PC-3 (cell line): Measurements from ENCODE around the gene CTNND2. TPM values are rescaled to one million over a fixed set of nuclear protein-coding genes. Genes with fewer than 3 reads are reported as not detected.

Experiments used
- ATAC-seq: fragments of 200-7000 bp; cut with Tn5 transposase; 2 replicates; pipeline ENCODE4 v1.9.1; 2020; ENCODE audit warnings: mild to moderate bottlenecking, moderate library complexity
- BruUV-seq: library from RNA; stranded (reverse); fragments of 400-500 nt; replicated peaks from 2 replicates; lab custom pipeline; 2021; lab: Mats Ljungman, UMichigan
- CTCF ChIA-PET: fragments of 300-600 bp; sonication (Branson Sonifier 250); formaldehyde crosslinking; loops from one replicate; lab custom pipeline; 2022; ENCODE audit warnings: antibody characterized with exemption; lab: Charles Lee
- POLR2A ChIA-PET: fragments of 300-600 bp; sonication (Branson Sonifier 250); formaldehyde crosslinking; loops from one replicate; lab custom pipeline; 2022; ENCODE audit warnings: antibody characterized with exemption; ENCODE audit not compliant: unreplicated experiment; lab: Charles Lee
- DNase-seq: peaks from one replicate; pipeline ENCODE4 v3.0.0-alpha.2; 2015
- H2AFZ ChIP-seq: fragments of 300-600 bp; sonication (generic); 2 replicates; pipeline ENCODE4 v1.6.0; 2016; ENCODE audit warnings: antibody characterized with exemption, low read length
- H3F3A ChIP-seq: fragments of 300-600 bp; sonication (generic); one replicate; pipeline ENCODE4 v1.6.0; 2017; ENCODE audit warnings: antibody characterized with exemption, low read length, control low read depth, mild to moderate bottlenecking; ENCODE audit not compliant: unreplicated experiment
- H3K27ac ChIP-seq: fragments of 300-600 bp; sonication (generic); 2 replicates; pipeline ENCODE4 v1.5.1; 2016; ENCODE audit warnings: mild to moderate bottlenecking, low read length
- H3K27me3 ChIP-seq: fragments of 300-600 bp; sonication (generic); 2 replicates; pipeline ENCODE4 v1.6.1; 2016; ENCODE audit warnings: low read length, mixed read lengths
- H3K36me3 ChIP-seq: fragments of 300-600 bp; sonication (generic); 2 replicates; pipeline ENCODE4 v1.6.1; 2016; ENCODE audit warnings: low read depth, mixed run types, low read length, mixed read lengths
- H3K4me1 ChIP-seq: fragments of 300-600 bp; sonication (generic); 2 replicates; pipeline ENCODE4 v1.5.1; 2016; ENCODE audit warnings: low read length; ENCODE audit not compliant: insufficient read depth
- H3K4me2 ChIP-seq: fragments of 300-600 bp; sonication (generic); 2 replicates; pipeline ENCODE4 v1.6.0; 2016; ENCODE audit warnings: low read length
- H3K4me3 ChIP-seq: fragments of 300-600 bp; sonication (generic); 2 replicates; pipeline ENCODE4 v1.5.1; 2016; ENCODE audit warnings: mild to moderate bottlenecking, low read length, mixed read lengths
- H3K79me2 ChIP-seq: fragments of 300-600 bp; sonication (generic); 2 replicates; pipeline ENCODE4 v1.6.1; 2017; ENCODE audit warnings: low read length, mixed read lengths
- H3K9ac ChIP-seq: fragments of 300-600 bp; sonication (generic); 2 replicates; pipeline ENCODE4 v1.6.0; 2016; ENCODE audit warnings: mild to moderate bottlenecking, low read length
- H3K9me2 ChIP-seq: fragments of 300-600 bp; sonication (generic); replicated peaks from 2 replicates; pipeline ENCODE4 v1.6.1; 2016; ENCODE audit warnings: mixed run types, low read length, mixed read lengths
- H3K9me3 ChIP-seq: fragments of 300-600 bp; sonication (generic); 2 replicates; pipeline ENCODE4 v1.6.1; 2016; ENCODE audit warnings: low read length, mixed read lengths
- H4K20me1 ChIP-seq: fragments of 300-600 bp; sonication (generic); 2 replicates; pipeline ENCODE4 v1.6.1; 2016; ENCODE audit warnings: low read length, mixed read lengths
- EZH2 ChIP-seq: fragments of 300-600 bp; sonication (generic); IDR thresholded peaks from one replicate; pipeline ENCODE4 v1.6.1; 2017; ENCODE audit warnings: antibody characterized with exemption, mild to moderate bottlenecking, low read length; ENCODE audit not compliant: unreplicated experiment
- EZH2phosphoT487 ChIP-seq: fragments of 300-600 bp; sonication (generic); IDR thresholded peaks from 2 replicates; pipeline ENCODE4 v1.6.1; 2018; ENCODE audit warnings: mild to moderate bottlenecking, antibody characterized with exemption, low read length, borderline replicate concordance
- intact Hi-C: fragments of 100-400 bp; cut with micrococcal nuclease; formaldehyde crosslinking; loops from 2 replicates; pipeline ENCODE4 v1.9.0; 2023
- total RNA-seq: library from RNA; depleted of rRNA; stranded (reverse); fragments of >200 nt; gene quantifications from 2 replicates; pipeline ENCODE4 v1.2.3, GENCODE V29; 2014
- TF ChIP-seq, protein P1 (sequence below): fragments of 300-600 bp; sonication (generic); conservative IDR thresholded peaks from 2 replicates; pipeline ENCODE4 v1.5.1; 2017; ENCODE audit warnings: antibody characterized with exemption, low read depth, mild to moderate bottlenecking, low read length

Gene CTNND2
- total RNA-seq, 1 experiment from 2014 or later, result 1.8 TPM

DNA sequence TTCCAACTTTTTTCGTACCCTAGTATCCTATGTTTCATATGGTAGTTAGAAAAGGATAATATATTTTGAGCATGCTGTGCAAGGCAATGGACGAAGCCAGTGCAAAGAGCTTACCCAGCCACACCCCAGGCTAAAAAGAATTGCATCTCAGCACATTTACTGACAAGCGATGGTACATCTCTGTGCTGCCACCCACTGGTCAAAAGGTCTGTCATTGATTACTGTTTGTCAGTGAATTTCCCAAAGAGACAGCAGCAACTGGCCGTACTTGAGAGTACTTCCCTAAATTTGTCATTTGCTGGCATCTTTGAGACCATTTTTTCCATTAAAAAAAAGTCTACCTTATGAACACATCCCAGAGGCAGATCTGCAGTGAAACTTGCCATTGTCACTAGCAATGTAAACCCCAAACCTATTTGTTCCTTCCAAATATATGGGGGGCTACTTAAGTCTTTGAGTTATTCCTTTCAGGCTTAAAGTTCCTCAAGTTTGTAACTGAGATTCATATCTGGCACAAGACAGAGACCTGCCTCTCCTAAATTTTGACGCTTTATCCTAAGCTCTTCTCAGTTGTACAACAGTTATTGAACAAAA, 184.3 kb downstream of the CTNND2 start:
- no peaks in the 10 kb centered on the region for H3K9me2 ChIP-seq
- H3K4me1 ChIP-seq, result no peaks in the 10 kb centered on the region
- H3K27me3 ChIP-seq, result no peaks in the 10 kb centered on the region
- H4K20me1 ChIP-seq, result no peaks in the 10 kb centered on the region
- BruUV-seq, result no TSS peak
- H3K36me3 ChIP-seq, result no peaks in the 10 kb centered on the region
- H3K4me3 ChIP-seq, result no peak overlapping the region
- no peak overlapping the region for H3K4me2 ChIP-seq
- peak; percentile 79 for ATAC-seq
- TF ChIP-seq, protein P1, sequence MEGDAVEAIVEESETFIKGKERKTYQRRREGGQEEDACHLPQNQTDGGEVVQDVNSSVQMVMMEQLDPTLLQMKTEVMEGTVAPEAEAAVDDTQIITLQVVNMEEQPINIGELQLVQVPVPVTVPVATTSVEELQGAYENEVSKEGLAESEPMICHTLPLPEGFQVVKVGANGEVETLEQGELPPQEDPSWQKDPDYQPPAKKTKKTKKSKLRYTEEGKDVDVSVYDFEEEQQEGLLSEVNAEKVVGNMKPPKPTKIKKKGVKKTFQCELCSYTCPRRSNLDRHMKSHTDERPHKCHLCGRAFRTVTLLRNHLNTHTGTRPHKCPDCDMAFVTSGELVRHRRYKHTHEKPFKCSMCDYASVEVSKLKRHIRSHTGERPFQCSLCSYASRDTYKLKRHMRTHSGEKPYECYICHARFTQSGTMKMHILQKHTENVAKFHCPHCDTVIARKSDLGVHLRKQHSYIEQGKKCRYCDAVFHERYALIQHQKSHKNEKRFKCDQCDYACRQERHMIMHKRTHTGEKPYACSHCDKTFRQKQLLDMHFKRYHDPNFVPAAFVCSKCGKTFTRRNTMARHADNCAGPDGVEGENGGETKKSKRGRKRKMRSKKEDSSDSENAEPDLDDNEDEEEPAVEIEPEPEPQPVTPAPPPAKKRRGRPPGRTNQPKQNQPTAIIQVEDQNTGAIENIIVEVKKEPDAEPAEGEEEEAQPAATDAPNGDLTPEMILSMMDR, result peak; percentile 87
- TF ChIP-seq EZH2phosphoT487, result no peak
- CTCF ChIA-PET, result no interaction called here
- H2AFZ ChIP-seq, result no peak overlapping the region
- H3K9me3 ChIP-seq, result no peaks in the 10 kb centered on the region
- H3K9ac ChIP-seq, result no peak overlapping the region
- H3K79me2 ChIP-seq, result no peaks in the 10 kb centered on the region
- no peak overlapping the region for H3K27ac ChIP-seq
- no peaks in the 10 kb centered on the region for H3F3A ChIP-seq
- peak; percentile 85 for DNase-seq
- intact Hi-C loops, result no loop called here
- POLR2A ChIA-PET, result no interaction called here

- H3K4me1 ChIP-seq, result no peaks in the 10 kb centered on the region
- ChIA-PET CTCF (no interaction called here), POLR2A (no interaction called here)
- no peaks in the 10 kb centered on the region for H3K79me2 ChIP-seq
- no peaks in the 10 kb centered on the region for H3F3A ChIP-seq
- ATAC-seq, result no peak
- H4K20me1 ChIP-seq, result no peaks in the 10 kb centered on the region
- H3K36me3 ChIP-seq, result no peaks in the 10 kb centered on the region
- H3K27me3 ChIP-seq, result no peaks in the 10 kb centered on the region
- no peaks in the 10 kb centered on the region for H3K9me3 ChIP-seq
- H3K9ac ChIP-seq, result no peak overlapping the region
- H2AFZ ChIP-seq, result no peak overlapping the region
- no peak for TF ChIP-seq EZH2
- TF ChIP-seq, protein P1, result no peak
- no peak for TF ChIP-seq EZH2phosphoT487
- BruUV-seq, result no TSS peak
- intact Hi-C loops, result no loop called here
- H3K4me2 ChIP-seq, result no peak overlapping the region
- H3K4me3 ChIP-seq, result no peak overlapping the region
- no peaks in the 10 kb centered on the region for H3K9me2 ChIP-seq
- H3K27ac ChIP-seq, result no peak overlapping the region
- no peak for DNase-seq
These were observed 188.6 kb downstream of the CTNND2 start for GRCh38 chr5:11715461-11716196.

GRCh38 chr5:11711932-11712331, 192.3 kb downstream of the CTNND2 start:
- ChIA-PET CTCF (no interaction called here), POLR2A (no interaction called here)
- Histone ChIP-seq H3K27me3 (no peaks in the 10 kb centered on the region), H3F3A (no peaks in the 10 kb centered on the region), H3K79me2 (no peaks in the 10 kb centered on the region), H3K4me1 (no peaks in the 10 kb centered on the region), H3K9me3 (no peaks in the 10 kb centered on the region), H3K9ac (no peak overlapping the region), H4K20me1 (no peaks in the 10 kb centered on the region), H3K4me3 (no peak overlapping the region), H3K27ac (no peak overlapping the region), H3K4me2 (no peak overlapping the region), H3K9me2 (no peaks in the 10 kb centered on the region), H2AFZ (no peak overlapping the region), H3K36me3 (no peaks in the 10 kb centered on the region)
- ATAC-seq (no peak), DNase-seq (no peak)
- intact Hi-C loops, result no loop called here
- BruUV-seq, result no TSS peak
- TF ChIP-seq EZH2phosphoT487 (no peak), EZH2 (no peak)
- TF ChIP-seq, protein P1, result no peak
